HG03108 (cell line): ENCODE measurements around the gene PDE1C.
"Not testable (repeated sequence)": the region's sequence is repeated elsewhere in the genome, so short reads cannot be mapped to it uniquely, and the experiment has no call there.

Source experiments
- ATAC-seq: cut with Tn5 transposase; IDR thresholded peaks from one replicate; pipeline ENCODE4 v1.9.1; 2021; ENCODE audit warnings: moderate library complexity; ENCODE audit not compliant: unreplicated experiment

PDE1C gene

DNA sequence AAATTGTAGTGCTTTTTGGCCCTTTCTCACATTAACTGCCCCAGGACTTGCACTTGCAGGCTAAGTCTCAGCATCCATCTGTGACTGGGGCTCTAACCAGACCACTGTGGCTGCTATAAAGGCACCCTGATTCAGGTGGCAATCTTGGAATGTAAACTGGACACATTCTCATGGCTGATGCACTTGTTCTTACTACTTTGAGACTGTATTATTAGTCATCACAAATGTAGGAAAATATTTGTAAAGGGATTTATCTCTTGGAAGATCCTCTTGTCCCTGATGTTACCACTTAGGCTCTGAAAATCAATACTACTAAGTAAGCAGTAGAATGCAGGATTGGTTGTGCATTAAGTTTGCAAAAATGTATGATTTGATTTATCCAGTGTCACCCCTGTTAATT is 25.0 kb downstream of the PDE1C start:
- ATAC-seq, result no peak

GRCh38 chr7:32044739-32045138 is 25.5 kb downstream of the PDE1C start:
- no peak for ATAC-seq

- ATAC-seq, result no peak
Observed at GRCh38 chr7:32043688-32044087, 26.5 kb downstream of the PDE1C start.

GRCh38 chr7:32042900-32043299 is 27.3 kb downstream of the PDE1C start:
- no peak for ATAC-seq

DNA sequence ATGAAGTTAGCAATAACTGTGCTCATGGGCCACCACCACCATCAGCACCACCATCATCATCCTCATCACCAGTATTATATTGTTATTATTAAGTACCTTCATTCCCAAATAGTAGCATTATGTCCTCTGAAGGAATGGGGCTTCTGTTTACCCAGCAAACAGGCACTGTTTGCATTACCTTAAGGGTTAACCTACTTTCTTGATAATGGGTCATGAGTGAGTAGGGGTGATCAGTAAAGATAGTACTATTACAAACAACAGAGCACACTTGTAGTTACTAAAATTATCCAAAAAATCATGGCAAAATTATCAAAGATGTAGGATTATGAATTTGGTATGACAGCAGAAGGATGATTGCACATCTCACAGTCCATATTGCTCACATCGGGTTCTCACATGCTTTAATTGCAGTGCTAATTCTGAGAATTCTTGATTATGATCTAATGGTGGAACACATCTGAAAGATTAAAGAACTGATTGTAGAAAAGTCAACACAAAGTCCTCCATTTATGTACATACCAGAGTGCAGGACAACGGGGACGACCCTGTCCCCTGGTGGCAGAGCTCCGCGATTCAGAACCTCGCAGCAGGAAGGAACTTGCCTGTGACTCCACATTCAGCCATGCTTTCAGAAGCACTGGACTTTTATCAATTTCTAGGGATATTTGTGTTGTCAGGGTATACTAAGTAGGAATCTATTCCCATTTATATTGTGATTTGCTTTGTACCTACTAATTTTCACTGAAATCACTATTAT is 31.0 kb downstream of the PDE1C start:
- ATAC-seq, result no peak

- peak; percentile 70 for ATAC-seq
Observed at GRCh38 chr7:32037650-32038198, 32.5 kb downstream of the PDE1C start.

- ATAC-seq, result no peak
Observed at GRCh38 chr7:32036557-32036956, 33.6 kb downstream of the PDE1C start.

DNA sequence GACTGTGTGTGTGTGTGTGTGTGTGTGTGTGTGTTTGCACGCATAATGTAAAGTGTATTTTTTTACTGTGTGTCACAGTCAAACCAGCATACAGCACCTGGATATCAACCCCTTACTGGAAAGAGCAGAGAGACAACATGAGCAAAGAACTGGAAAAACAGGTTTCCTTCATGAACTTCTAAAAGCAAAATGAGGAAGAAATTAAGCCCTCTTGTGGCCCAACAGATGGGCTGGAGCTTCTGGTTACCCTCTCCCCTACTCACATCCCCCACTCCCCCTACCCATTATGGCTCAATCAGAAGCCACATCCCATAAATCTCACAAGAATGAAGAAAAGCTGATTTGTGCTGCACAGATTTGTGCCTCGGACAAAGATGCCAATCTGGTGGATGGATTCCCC is 36.2 kb downstream of the PDE1C start:
- no peak for ATAC-seq

- no peak for ATAC-seq
Observed at GRCh38 chr7:32033006-32033405, 37.2 kb downstream of the PDE1C start.

DNA sequence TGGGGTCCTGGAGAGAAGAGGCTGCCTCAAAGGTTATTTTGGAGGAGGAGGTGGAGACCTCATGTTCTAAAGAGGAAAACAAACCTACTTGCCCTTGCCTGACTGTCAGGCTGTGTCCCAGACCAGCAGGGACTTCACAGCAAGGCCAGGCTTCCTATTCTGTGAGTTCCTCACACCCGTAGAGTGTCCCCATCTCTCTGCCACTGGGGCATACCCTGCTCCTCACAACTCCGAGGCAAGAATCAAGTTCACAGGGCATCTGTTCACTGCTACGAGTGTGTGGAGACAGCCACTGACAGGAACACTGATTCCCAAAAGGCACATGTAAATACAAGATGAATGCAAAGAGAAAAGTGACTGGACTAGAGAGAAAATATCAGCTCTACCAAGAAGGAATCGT is 38.0 kb downstream of the PDE1C start:
- no peak for ATAC-seq

GRCh38 chr7:32030904-32031692 is 39.1 kb downstream of the PDE1C start:
- no peak for ATAC-seq

GRCh38 chr7:32026083-32026425 is 44.2 kb downstream of the PDE1C start:
- ATAC-seq, result no peak

DNA sequence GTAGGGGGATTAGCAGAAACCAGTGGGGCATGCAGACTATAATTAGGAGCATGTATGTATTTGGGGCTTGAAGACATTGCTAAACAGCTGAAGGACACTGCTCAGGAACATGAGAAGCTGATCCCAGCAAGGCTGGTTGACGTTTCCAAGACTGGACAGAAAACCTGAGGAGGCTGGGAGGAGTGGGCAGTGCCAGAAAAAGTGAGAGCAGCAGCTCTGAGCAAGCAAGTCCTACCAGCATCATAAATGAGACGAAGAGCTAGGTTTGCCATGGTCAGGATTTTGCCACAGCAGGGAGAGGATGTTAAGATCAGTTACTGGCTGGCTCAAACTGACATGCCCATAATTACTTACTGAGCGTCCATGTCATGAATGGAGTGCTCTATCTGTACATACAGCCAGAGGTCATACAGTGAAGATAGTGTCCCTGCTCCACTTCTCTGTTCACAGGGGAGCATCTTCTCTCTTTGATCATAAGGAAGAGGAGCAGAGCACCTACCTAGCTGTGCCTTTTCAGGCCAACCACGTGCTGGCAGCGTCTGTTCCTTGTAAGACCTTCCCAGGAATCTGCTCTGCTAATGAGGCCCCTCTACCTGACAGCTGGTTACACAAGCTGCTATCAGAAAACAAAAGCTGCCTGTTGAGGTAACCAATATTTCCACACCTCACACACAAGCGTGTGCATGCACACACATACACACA is 44.7 kb downstream of the PDE1C start:
- ATAC-seq, result no peak

DNA sequence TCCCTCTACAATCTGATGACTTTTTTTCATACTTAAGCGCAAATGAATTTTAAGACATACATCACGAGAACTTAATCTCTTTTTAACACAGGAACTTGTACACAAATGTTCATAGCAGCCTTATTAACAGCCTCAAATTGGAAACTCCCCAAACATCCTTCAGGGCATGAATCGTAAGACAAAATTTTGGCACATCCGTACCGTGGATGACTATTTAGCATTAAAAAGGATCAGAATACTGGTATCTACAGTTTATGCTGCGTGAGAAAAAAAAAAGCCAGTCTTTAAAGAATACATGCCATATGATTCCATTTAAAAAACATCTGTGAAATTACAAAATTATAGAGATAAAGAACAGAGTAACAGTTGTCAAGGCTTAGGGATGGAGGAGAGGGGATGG is 46.8 kb downstream of the PDE1C start:
- ATAC-seq, result no peak

DNA sequence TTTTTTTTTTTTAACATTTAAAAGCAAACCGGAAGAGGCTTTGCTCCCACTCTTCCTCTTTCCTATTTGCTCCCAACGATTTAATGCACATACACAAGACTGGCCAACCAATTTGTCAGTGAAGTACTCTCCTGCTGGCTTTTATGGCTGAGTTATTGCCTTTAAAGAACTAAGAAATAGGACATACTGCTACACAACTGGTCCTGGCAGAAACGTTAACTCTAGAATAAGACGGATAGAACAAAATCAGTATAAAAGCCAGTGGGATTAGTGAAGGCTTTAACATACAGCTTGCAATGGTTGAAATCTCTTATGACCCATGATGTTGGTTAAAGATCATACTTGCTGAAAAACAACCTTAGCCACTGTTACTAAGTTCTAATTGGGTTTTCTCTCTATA is 47.2 kb downstream of the PDE1C start:
- no peak for ATAC-seq

DNA sequence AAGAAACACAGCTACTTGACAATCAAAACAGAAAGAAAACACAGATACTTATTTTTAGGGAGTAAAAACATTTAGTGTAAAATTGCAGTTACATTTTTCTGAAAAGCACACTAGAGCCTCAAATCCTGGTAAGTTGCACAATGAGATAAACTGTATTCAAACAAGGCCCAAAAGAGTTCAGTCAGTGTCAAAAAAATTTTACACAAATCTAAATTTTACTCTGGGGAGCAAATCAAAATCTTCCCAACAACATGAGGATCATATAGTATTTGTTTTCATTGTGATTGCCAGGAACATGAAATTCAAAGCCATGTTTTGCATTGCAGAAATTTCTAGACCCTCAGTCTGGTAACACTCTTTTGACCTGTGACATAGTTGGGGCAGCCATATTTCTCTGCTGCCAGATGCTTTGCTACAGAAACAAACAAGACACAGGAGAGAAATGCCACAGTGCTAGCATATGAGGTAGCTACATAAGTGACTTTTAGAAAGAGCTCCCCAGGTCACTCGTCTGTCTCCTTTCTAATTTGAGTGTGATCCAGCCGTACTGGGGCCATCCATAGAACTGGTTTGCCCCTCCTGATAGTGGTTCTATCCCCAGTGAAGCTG is 49.6 kb downstream of the PDE1C start:
- no peak for ATAC-seq

DNA sequence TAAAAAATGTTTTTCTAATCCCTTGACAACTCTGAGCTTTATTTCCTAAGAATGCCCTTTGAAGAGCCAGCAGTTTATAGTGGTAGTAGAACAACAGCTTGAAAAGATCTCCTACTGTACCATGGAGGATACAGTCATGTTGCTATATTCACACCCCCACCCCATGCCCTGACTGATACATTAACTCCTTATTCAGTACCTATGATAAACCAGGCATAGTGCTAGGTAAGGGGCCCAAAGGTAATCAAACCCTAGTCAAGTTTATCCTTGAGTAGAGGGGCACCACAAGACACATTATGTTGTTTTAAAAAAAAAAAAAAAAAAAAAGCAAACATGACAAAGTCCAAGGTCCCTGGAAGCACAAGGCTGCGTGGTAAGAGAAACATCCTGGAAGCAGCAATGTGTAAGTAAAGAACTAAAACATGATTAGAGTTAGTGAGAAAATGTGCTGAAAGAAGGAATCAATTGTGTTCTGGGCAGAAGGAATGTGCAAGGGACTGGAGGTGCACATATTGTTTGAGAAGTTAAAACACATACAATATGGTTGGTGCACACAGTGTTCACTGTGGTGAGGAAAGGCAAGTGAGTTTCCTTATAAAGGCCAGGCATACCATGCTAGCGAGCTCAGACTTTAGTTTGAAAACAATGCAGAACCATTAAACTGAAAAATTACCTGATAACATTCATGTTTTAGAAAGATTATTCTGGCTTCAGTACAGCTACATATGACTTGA is 51.2 kb downstream of the PDE1C start:
- no peak for ATAC-seq

DNA sequence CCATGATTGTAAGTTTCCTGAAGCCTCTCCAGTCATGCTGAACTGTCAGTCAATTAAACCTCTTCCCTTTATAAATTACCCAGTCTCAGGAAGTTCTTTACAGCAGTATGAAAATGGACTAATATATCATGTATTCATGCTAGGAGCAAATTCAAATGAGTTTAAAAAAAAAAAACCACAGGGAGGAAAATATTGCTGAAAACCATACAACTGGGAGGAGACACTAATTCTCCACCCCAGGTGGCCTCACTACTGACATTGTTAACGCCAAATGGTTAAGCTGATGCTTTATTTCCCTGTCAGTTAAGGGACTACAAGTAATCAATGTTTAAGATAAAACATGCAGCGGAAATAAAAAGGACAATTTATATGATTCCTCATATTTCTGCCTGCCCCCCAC is 55.1 kb downstream of the PDE1C start:
- ATAC-seq, result no peak

- not testable (repeated sequence) for ATAC-seq
Observed at GRCh38 chr7:32013471-32013870, 56.7 kb downstream of the PDE1C start.

DNA sequence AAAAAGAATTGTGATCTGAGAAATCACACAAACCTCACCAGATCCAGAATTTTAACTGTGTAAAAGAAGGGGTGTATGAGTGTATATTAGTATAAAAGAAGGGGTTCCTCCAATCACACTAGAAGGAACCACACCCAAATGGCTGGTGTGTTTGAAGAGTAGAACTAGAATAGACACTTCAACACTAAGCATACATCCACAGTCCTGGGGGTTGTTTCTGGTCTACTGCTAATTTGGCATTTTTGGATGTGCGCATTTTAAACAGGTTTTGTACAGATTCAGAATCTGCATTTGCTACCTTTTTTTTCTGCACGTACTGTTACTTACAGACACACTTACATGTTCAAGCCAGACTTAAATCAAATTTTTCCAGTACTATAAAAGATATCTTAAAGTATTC is 64.6 kb downstream of the PDE1C start:
- no peak for ATAC-seq

GRCh38 chr7:32001948-32002347 is 68.3 kb downstream of the PDE1C start:
- no peak for ATAC-seq
